ENCODE data around the gene GRPEL1. TPM values are rescaled to one million over a fixed set of nuclear protein-coding genes. Genes with fewer than 3 reads are reported as not detected.

The GRPEL1 gene
- total and polyA plus RNA-seq, 4 donors = 9.8 to 98.1 (median 40.2) TPM

DNA sequence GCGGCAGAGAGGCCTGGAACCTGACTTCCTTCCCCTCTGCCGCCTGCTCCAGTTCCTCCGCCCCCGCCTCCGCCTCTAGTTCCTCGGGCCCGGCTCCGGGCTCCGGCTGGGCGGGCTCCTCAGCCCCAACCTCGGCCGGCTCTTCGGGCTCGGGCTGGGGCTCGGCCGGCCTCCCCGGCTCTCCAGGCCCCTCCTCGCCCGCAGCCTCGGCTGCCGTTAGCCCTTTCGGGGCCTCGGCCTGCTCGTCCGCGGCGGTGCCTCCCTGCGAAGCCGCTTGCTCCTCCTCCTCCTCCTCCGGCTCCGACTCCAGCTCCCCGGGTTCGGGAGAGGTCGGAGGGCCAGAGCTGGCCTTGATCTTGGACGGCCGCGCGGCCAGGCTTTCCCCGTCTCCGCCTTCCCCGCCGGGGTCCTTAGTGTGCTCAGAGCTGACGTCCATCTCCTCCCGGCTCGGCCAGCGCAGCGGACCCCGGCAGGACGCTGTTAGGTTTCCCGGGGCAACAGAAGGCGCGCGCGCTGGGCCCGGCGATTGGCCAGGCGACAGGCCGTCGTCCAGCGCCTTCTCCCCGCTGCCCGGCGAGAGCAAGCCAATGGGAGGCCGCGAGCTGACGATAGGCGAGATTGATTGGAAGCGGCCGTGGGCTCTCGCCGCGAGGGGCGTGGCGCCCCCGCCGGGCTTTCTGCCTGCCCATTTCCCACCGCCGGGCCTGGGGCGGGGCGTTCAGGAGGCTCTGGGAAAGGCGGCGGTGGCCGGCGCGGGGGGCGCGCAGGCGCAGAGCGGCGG is 25.2 kb downstream of the GRPEL1 start:
- TF ChIP-seq TAF1 (conservative IDR thresholded peaks at IDR 0.05) (no peak), RXRA (IDR thresholded peaks at IDR 0.05) (no peak), ATF3 (IDR thresholded peaks at IDR 0.05) (no peak), GABPA (IDR thresholded peaks at IDR 0.05 in 1 of 2, conservative IDR thresholded peaks at IDR 0.05 in 1 of 2) (no peak), FOXA2 (IDR thresholded peaks at IDR 0.05) (no peak), HNF4G (IDR thresholded peaks at IDR 0.05) (no peak), SP1 (IDR thresholded peaks at IDR 0.05) (peak; percentile 83), NR2F2 (IDR thresholded peaks at IDR 0.05) (no peak), REST (IDR thresholded peaks at IDR 0.05) (peak; percentile 32), JUND (IDR thresholded peaks at IDR 0.05) (no peak), ZBTB33 (IDR thresholded peaks at IDR 0.05) (no peak), MAX (IDR thresholded peaks at IDR 0.05) (no peak), YY1 (IDR thresholded peaks at IDR 0.05) (no peak), RAD21 (IDR thresholded peaks at IDR 0.05) (peak in 1 of 2 donors; percentile 39)
- TF ChIP-seq, protein P1, sequence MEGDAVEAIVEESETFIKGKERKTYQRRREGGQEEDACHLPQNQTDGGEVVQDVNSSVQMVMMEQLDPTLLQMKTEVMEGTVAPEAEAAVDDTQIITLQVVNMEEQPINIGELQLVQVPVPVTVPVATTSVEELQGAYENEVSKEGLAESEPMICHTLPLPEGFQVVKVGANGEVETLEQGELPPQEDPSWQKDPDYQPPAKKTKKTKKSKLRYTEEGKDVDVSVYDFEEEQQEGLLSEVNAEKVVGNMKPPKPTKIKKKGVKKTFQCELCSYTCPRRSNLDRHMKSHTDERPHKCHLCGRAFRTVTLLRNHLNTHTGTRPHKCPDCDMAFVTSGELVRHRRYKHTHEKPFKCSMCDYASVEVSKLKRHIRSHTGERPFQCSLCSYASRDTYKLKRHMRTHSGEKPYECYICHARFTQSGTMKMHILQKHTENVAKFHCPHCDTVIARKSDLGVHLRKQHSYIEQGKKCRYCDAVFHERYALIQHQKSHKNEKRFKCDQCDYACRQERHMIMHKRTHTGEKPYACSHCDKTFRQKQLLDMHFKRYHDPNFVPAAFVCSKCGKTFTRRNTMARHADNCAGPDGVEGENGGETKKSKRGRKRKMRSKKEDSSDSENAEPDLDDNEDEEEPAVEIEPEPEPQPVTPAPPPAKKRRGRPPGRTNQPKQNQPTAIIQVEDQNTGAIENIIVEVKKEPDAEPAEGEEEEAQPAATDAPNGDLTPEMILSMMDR (IDR thresholded peaks at IDR 0.05; ENCODE audit: low read depth, low read length, missing input control) = peak; percentile 78
- DNase-seq (ENCODE audit: low spot score) = peak; percentile 95
- Histone ChIP-seq H3K4me1 (ENCODE audit: control insufficient read depth in 4 of 4, insufficient read depth in 4 of 4, low read length in 3 of 4) (peaks cover 12 to 50% (median 36%) of the 10 kb centered on the region in 4 donors), H3K4me3 (ENCODE audit: low read depth in 1 of 3, low read length in 3 of 3) (peak overlapping the region; percentile 60 to 73 (median 66)), H3K27me3 (ENCODE audit: control insufficient read depth in 4 of 4, insufficient read depth in 4 of 4, low read length in 3 of 4) (no peaks in the 10 kb centered on the region), H3K36me3 (ENCODE audit: control insufficient read depth in 4 of 4, insufficient read depth in 3 of 4, low read depth in 1 of 4, low read length in 3 of 4) (no peaks in the 10 kb centered on the region), H3K27ac (ENCODE audit: low read depth in 1 of 2, low read length in 2 of 2) (peak overlapping the region; percentile 47 to 74), H3K9ac (ENCODE audit: low read depth in 1 of 2, low read length in 2 of 2) (peak overlapping the region in 1 of 2 donors; percentile 22), H3K9me3 (ENCODE audit: control insufficient read depth in 4 of 4, low read length in 3 of 4) (no peaks in the 10 kb centered on the region)
- under 1% methylated on average over 90 of the region's 90 CpGs for WGBS
